ENCODE results near the gene A3GALT2. TPM values are rescaled to one million over a fixed set of nuclear protein-coding genes. Genes with fewer than 3 reads are reported as not detected.

Gene A3GALT2
- total RNA-seq, 1 experiment from 2014 or later, result not detected

DNA sequence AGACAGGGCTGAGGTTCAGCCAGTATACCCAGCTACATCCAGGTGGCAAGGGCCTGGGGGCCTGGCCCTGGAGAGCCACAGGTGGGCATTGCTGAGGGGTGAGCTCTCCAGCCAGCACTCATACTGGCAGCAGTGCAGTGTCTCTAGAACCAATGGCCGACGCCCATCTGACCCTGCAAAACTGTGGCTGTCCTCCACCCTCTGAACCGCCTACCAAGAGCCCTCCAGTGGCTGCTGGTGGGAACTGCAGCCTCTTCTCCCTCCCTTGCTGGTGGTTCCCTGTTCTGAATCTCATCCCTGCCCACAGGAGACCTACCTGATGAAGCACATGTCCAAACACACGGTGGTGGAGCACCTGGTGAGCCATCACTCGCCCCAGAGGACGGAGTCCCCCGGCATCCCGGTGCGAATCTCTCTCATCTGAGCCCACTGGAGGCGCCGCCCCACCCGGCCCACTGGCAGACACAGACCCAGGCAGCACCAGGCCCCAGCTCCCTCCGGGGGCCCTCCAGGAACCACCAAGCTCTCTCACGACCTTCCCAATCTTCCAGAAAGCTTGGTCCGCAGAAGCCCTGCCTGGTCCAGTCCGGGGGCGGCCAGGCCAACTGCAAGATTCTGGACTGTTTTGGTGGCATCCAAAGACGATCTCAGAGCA lies 22.1 kb downstream of the A3GALT2 start:
- H3K27ac Mint-ChIP-seq, result no peak overlapping the region
- peaks cover 32 to 45% (median 41%) of the 10 kb centered on the region in 3 experiments for H3K36me3 Mint-ChIP-seq (ENCODE audit: insufficient read depth in 1 of 3, low read depth in 3 of 3)
- Histone ChIP-seq H3K23me2 (ENCODE audit: insufficient read length, low read depth, low read length, poor library complexity, severe bottlenecking) (no peaks in the 10 kb centered on the region), H3K9ac (ENCODE audit: extremely low read depth, insufficient read length, low read length) (no peak overlapping the region), H2BK5ac (ENCODE audit: insufficient read length, low read length) (no peak overlapping the region), H3K79me1 (ENCODE audit: insufficient read depth, low read depth, low read length, poor library complexity, severe bottlenecking) (no peaks in the 10 kb centered on the region), H3K18ac (ENCODE audit: insufficient read length, low read depth, low read length) (no peak overlapping the region), H2BK120ac (ENCODE audit: low read depth, low read length, poor library complexity, severe bottlenecking) (no peak overlapping the region), H3K27me3 (ENCODE audit: insufficient read depth, low read length) (no peaks in the 10 kb centered on the region), H3K79me2 (ENCODE audit: insufficient read depth, low read length) (no peaks in the 10 kb centered on the region), H3K4ac (ENCODE audit: low read depth, low read length) (no peak overlapping the region), H2AK5ac (ENCODE audit: insufficient read length, low read length) (no peak overlapping the region), H2BK20ac (ENCODE audit: low read depth, low read length, poor library complexity, severe bottlenecking) (no peak overlapping the region), H3K14ac (ENCODE audit: insufficient read depth, low read length) (no peak overlapping the region), H3T11ph (ENCODE audit: low read length) (no peak overlapping the region), H3K4me2 (ENCODE audit: insufficient read depth, insufficient read length, low read length) (no peak overlapping the region), H4K5ac (ENCODE audit: insufficient read length, low read depth, low read length) (no peak overlapping the region), H4K8ac (replicated peaks; ENCODE audit: insufficient read length, low read depth, low read length) (no peak overlapping the region), H2AFZ (ENCODE audit: low read length) (no peak overlapping the region), H3K4me1 (ENCODE audit: insufficient read depth, low read length) (no peaks in the 10 kb centered on the region), H3K56ac (ENCODE audit: insufficient read length, low read depth, low read length) (no peak overlapping the region), H2BK15ac (ENCODE audit: low read depth, low read length) (no peak overlapping the region), H3K27ac (ENCODE audit: insufficient read length, low read depth, low read length) (no peak overlapping the region), H3K9me3 (ENCODE audit: control insufficient read depth, low read depth, low read length) (no peaks in the 10 kb centered on the region), H4K20me1 (ENCODE audit: control insufficient read depth, insufficient read depth, insufficient read length) (no peaks in the 10 kb centered on the region), H4K91ac (ENCODE audit: insufficient read length, low read depth, low read length) (no peak overlapping the region), H3K23ac (ENCODE audit: insufficient read length, low read depth, low read length) (no peak overlapping the region), H2BK12ac (ENCODE audit: insufficient read length, low read depth, low read length) (no peak overlapping the region)
- peak overlapping the region in 1 of 2 experiments; percentile 48; a peak in 1 of 5 replicates for H3K4me3 Mint-ChIP-seq
- no CpG with 5 or more reads among the region's 18 CpGs for WGBS (ENCODE audit: extremely low coverage, insufficient read length, low lambda C conversion rate)
- peaks cover 15 to 24% of the 10 kb centered on the region in 2 experiments for H3K4me1 Mint-ChIP-seq
- H3K9me3 Mint-ChIP-seq, result peaks cover 0 to 4% of the 10 kb centered on the region in 2 experiments; a peak in 3 of 5 replicates
- H3K27me3 Mint-ChIP-seq (ENCODE audit: low read depth), result peaks cover 3% of the 10 kb centered on the region; the same call in 1 of the 2 replicates
- DNase-seq, result peak; percentile 85
- TF ChIP-seq, protein P1, sequence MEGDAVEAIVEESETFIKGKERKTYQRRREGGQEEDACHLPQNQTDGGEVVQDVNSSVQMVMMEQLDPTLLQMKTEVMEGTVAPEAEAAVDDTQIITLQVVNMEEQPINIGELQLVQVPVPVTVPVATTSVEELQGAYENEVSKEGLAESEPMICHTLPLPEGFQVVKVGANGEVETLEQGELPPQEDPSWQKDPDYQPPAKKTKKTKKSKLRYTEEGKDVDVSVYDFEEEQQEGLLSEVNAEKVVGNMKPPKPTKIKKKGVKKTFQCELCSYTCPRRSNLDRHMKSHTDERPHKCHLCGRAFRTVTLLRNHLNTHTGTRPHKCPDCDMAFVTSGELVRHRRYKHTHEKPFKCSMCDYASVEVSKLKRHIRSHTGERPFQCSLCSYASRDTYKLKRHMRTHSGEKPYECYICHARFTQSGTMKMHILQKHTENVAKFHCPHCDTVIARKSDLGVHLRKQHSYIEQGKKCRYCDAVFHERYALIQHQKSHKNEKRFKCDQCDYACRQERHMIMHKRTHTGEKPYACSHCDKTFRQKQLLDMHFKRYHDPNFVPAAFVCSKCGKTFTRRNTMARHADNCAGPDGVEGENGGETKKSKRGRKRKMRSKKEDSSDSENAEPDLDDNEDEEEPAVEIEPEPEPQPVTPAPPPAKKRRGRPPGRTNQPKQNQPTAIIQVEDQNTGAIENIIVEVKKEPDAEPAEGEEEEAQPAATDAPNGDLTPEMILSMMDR (conservative IDR thresholded peaks at IDR 0.05), result peak; percentile 87

Data from H9 (cell line).